H1 (cell line): ENCODE results near the gene KCNH1. TPM values are rescaled to one million over a fixed set of nuclear protein-coding genes. Genes with fewer than 3 reads are reported as not detected.

Experiments used
- CTCF ChIA-PET: fragments of 300-600 bp; sonication (Branson Sonifier 250); formaldehyde crosslinking; loops from one replicate; lab custom pipeline; 2021; ENCODE audit not compliant: partially characterized antibody; lab: Charles Lee
- POLR2A ChIA-PET: fragments of 300-600 bp; sonication (Branson Sonifier 250); formaldehyde crosslinking; loops from one replicate; lab custom pipeline; 2021; ENCODE audit warnings: inconsistent platforms; ENCODE audit not compliant: partially characterized antibody; lab: Charles Lee
- DNase-seq, 2 experiments: peaks; one replicate each; pipeline versions ENCODE4 v3.0.0 to v3.0.0-alpha.2; 2010 to 2022; ENCODE audit warnings: low spot score in 2 of 2, low read depth in 1 of 2, mixed read lengths in 1 of 2
- FAIRE-seq: peaks from 2 replicates; lab custom pipeline; 2011; peaks lifted over from hg19 to GRCh38; lab: Jason Lieb, UNC
- H2AFZ ChIP-seq: 2 replicates; pipeline ENCODE4 v1.8.1; 2012; ENCODE audit warnings: low read length, inconsistent platforms
- H2AK5ac ChIP-seq: 2 replicates; pipeline ENCODE4 v1.6.1; 2013; ENCODE audit warnings: low read depth, low read length
- H2BK120ac ChIP-seq: replicated peaks from 2 replicates; pipeline ENCODE3; 2013; ENCODE audit warnings: low read depth, low read length, inconsistent platforms
- H2BK12ac ChIP-seq: 2 replicates; pipeline ENCODE4 v1.6.1; 2013; ENCODE audit warnings: low read depth, low read length
- H2BK15ac ChIP-seq: 2 replicates; pipeline ENCODE4 v1.6.1; 2013; ENCODE audit warnings: low read length
- H2BK20ac ChIP-seq: 2 replicates; pipeline ENCODE4 v1.6.1; 2013; ENCODE audit warnings: low read length
- H2BK5ac ChIP-seq: 2 replicates; pipeline ENCODE4 v1.6.1; 2013; ENCODE audit warnings: low read depth, low read length
- H3K14ac ChIP-seq: 2 replicates; pipeline ENCODE4 v1.6.1; 2013; ENCODE audit warnings: inconsistent platforms; ENCODE audit not compliant: insufficient read length
- H3K18ac ChIP-seq: 2 replicates; pipeline ENCODE4 v1.6.1; 2013; ENCODE audit warnings: low read length; ENCODE audit errors: extremely low read depth
- H3K23ac ChIP-seq: 2 replicates; pipeline ENCODE4 v1.6.1; 2013; ENCODE audit warnings: inconsistent platforms; ENCODE audit not compliant: insufficient read length
- H3K23me2 ChIP-seq: 2 replicates; pipeline ENCODE4 v1.6.1; 2013; ENCODE audit warnings: low read depth, low read length
- H3K27ac ChIP-seq: 2 replicates; pipeline ENCODE4 v1.6.1; 2011; ENCODE audit warnings: low read depth, low read length, inconsistent platforms
- H3K27me3 ChIP-seq, 4 experiments: replicated peaks in 1 of 4; 1 replicate in 1 of 4; 2 replicates in 3 of 4; pipeline versions ENCODE4 v1.6.1 to v1.8.1; 2011 to 2013; ENCODE audit warnings: low read length in 3 of 4, mild to moderate bottlenecking in 3 of 4, inconsistent platforms in 2 of 4, mixed read lengths in 2 of 4, moderate library complexity in 1 of 4; ENCODE audit not compliant: control insufficient read depth in 3 of 4, insufficient read depth in 3 of 4; ENCODE audit errors: extremely low read depth in 1 of 4
- H3K36me3 ChIP-seq, 4 experiments: 2 replicates each; pipeline versions ENCODE4 v1.6.1 to v1.8.1; 2011 to 2013; ENCODE audit warnings: mild to moderate bottlenecking in 4 of 4, low read length in 3 of 4, moderate library complexity in 2 of 4, control low read depth in 1 of 4, inconsistent platforms in 1 of 4; ENCODE audit not compliant: insufficient read depth in 4 of 4, control insufficient read depth in 2 of 4
- H3K4ac ChIP-seq: replicated peaks from 2 replicates; pipeline ENCODE3; 2013; ENCODE audit warnings: low read length, low read depth, mixed read lengths, inconsistent platforms; ENCODE audit not compliant: insufficient read length
- H3K4me1 ChIP-seq, 4 experiments: replicated peaks in 1 of 4; 1 replicate in 1 of 4; 2 replicates in 3 of 4; pipeline versions ENCODE4 v1.6.1 to v1.8.1; 2011 to 2013; ENCODE audit warnings: low read length in 3 of 4, inconsistent platforms in 2 of 4, mixed read lengths in 1 of 4; ENCODE audit not compliant: insufficient read depth in 4 of 4, control insufficient read depth in 3 of 4
- H3K4me2 ChIP-seq, 2 experiments: 2 replicates each; pipeline versions ENCODE4 v1.6.1 to v1.8.1; 2011 to 2013; ENCODE audit warnings: low read depth in 2 of 2, low read length in 2 of 2, control low read depth in 1 of 2, inconsistent platforms in 1 of 2, mild to moderate bottlenecking in 1 of 2; ENCODE audit not compliant: insufficient read depth in 1 of 2
- H3K4me3 ChIP-seq, 4 experiments: fragments of 200-600, 300-600 bp in 1 of 4; sonication (generic), shearing (Covaris generic), sonication (Bioruptor Twin) in 1 of 4; 2 replicates each; pipeline versions ENCODE4 v1.5.1 to v1.8.1; 2011 to 2016; ENCODE audit warnings: low read length in 4 of 4, low read depth in 3 of 4, control low read depth in 2 of 4, inconsistent platforms in 2 of 4, mild to moderate bottlenecking in 2 of 4, mixed read lengths in 1 of 4, moderate library complexity in 1 of 4; ENCODE audit not compliant: insufficient read depth in 2 of 4; ENCODE audit errors: extremely low read depth in 1 of 4
- H3K56ac ChIP-seq: replicated peaks from 2 replicates; pipeline ENCODE3; 2013; ENCODE audit warnings: low read depth, mild to moderate bottlenecking, mixed read lengths, low read length, inconsistent platforms; ENCODE audit not compliant: insufficient read length
- H3K79me1 ChIP-seq: 2 replicates; pipeline ENCODE4 v1.6.1; 2013; ENCODE audit warnings: low read depth, low read length, control low read depth
- H3K79me2 ChIP-seq, 2 experiments: 2 replicates each; pipeline versions ENCODE4 v1.6.1 to v1.8.1; 2012 to 2013; ENCODE audit warnings: low read length in 2 of 2, mild to moderate bottlenecking in 2 of 2, inconsistent platforms in 1 of 2; ENCODE audit not compliant: insufficient read depth in 2 of 2, control insufficient read depth in 1 of 2
- H3K9ac ChIP-seq, 4 experiments: replicated peaks in 1 of 4; 1 replicate in 1 of 4; 2 replicates in 3 of 4; pipeline versions ENCODE4 v1.6.1 to v1.8.1; 2011 to 2013; ENCODE audit warnings: low read depth in 3 of 4, low read length in 3 of 4, control low read depth in 2 of 4, mild to moderate bottlenecking in 2 of 4, moderate library complexity in 2 of 4, inconsistent platforms in 1 of 4; ENCODE audit errors: extremely low read depth in 1 of 4
- H3K9me3 ChIP-seq, 2 experiments: 2 replicates each; pipeline versions ENCODE4 v1.6.1 to v1.8.1; 2012 to 2013; ENCODE audit warnings: mild to moderate bottlenecking in 2 of 2, moderate library complexity in 2 of 2, control low read depth in 1 of 2, inconsistent platforms in 1 of 2, low read depth in 1 of 2, low read length in 1 of 2, mixed read lengths in 1 of 2; ENCODE audit not compliant: insufficient read depth in 2 of 2
- H4K20me1 ChIP-seq, 2 experiments: replicated peaks in 1 of 2; 2 replicates each; pipeline versions ENCODE3 to v1.8.1; 2011 to 2013; ENCODE audit warnings: inconsistent platforms in 2 of 2, low read length in 2 of 2, mild to moderate bottlenecking in 1 of 2; ENCODE audit not compliant: insufficient read depth in 2 of 2, control insufficient read depth in 1 of 2
- H4K5ac ChIP-seq: 2 replicates; pipeline ENCODE4 v1.6.1; 2013; ENCODE audit warnings: low read length, low read depth, mixed read lengths, inconsistent platforms; ENCODE audit not compliant: insufficient read length
- H4K8ac ChIP-seq: 2 replicates; pipeline ENCODE4 v1.8.0; 2013; ENCODE audit warnings: mild to moderate bottlenecking, moderate library complexity, low read length, inconsistent platforms; ENCODE audit not compliant: insufficient read depth; ENCODE audit errors: extremely low read depth
- H4K91ac ChIP-seq: replicated peaks from 2 replicates; pipeline ENCODE3; 2013; ENCODE audit warnings: low read length, mixed read lengths, inconsistent platforms; ENCODE audit not compliant: insufficient read length
- BACH1 ChIP-seq: IDR thresholded peaks from 2 replicates; pipeline ENCODE4 v1.6.1; 2012; ENCODE audit warnings: low read length, improper control_type of control experiment
- BRCA1 ChIP-seq: IDR thresholded peaks from 2 replicates; pipeline ENCODE4 v1.6.1; 2012; ENCODE audit warnings: low read depth, low read length, improper control_type of control experiment
- KDM4A ChIP-seq: IDR thresholded peaks from one replicate; pipeline ENCODE4 v1.7.1; 2012; ENCODE audit warnings: low read depth, mild to moderate bottlenecking, moderate library complexity, low read length, inconsistent platforms; ENCODE audit not compliant: severe bottlenecking
- KDM5A ChIP-seq: fragments of 200-600 bp; IDR thresholded peaks from 2 replicates; pipeline ENCODE4 v1.7.1; 2012; ENCODE audit warnings: mild to moderate bottlenecking, low read length, inconsistent platforms, mixed read lengths
- POLR2A ChIP-seq, 2 experiments: IDR thresholded peaks; 1 replicate in 1 of 2; 2 replicates in 1 of 2; pipeline ENCODE4 v1.6.1; 2011; ENCODE audit warnings: low read depth in 2 of 2, low read length in 2 of 2, mild to moderate bottlenecking in 2 of 2; ENCODE audit errors: control extremely low read depth in 1 of 2
- RBBP5 ChIP-seq: IDR thresholded peaks from 2 replicates; pipeline ENCODE4 v1.7.1; 2012; ENCODE audit warnings: low read depth, mild to moderate bottlenecking, inconsistent platforms, low read length, moderate library complexity, borderline replicate concordance
- RNF2 ChIP-seq: fragments of 200-900, 300-1000 bp; sonication (generic); IDR thresholded peaks from 2 replicates; pipeline ENCODE4 v1.7.1; 2016; ENCODE audit warnings: borderline replicate concordance, low read depth, mild to moderate bottlenecking, antibody characterized with exemption, low read length; ENCODE audit not compliant: poor library complexity, severe bottlenecking; ENCODE audit errors: missing control alignments
- SAP30 ChIP-seq: fragments of 300-600 bp; sonication (generic); IDR thresholded peaks from 2 replicates; pipeline ENCODE4 v1.7.1; 2012; ENCODE audit warnings: low read length, moderate library complexity, mild to moderate bottlenecking, inconsistent platforms; ENCODE audit not compliant: insufficient read depth, insufficient replicate concordance
- SIRT6 ChIP-seq: IDR thresholded peaks from one replicate; pipeline ENCODE4 v1.7.1; 2012; ENCODE audit warnings: low read length, inconsistent platforms
- SRF ChIP-seq: IDR thresholded peaks from 2 replicates; pipeline ENCODE4 v1.6.1; 2011; ENCODE audit warnings: mild to moderate bottlenecking, low read depth, low read length, moderate library complexity
- SUZ12 ChIP-seq: fragments of 200-600 bp; sonication (generic); IDR thresholded peaks from 2 replicates; pipeline ENCODE4 v1.6.1; 2012; ENCODE audit warnings: mild to moderate bottlenecking, inconsistent platforms, low read length, moderate library complexity, mixed read lengths
- TAF1 ChIP-seq: IDR thresholded peaks from 2 replicates; pipeline ENCODE4 v1.6.1; 2011; ENCODE audit warnings: mild to moderate bottlenecking, low read depth, low read length
- USF2 ChIP-seq: IDR thresholded peaks from 2 replicates; pipeline ENCODE4 v1.6.1; 2011; ENCODE audit warnings: low read length, improper control_type of control experiment
- ZNF274 ChIP-seq: IDR thresholded peaks from 2 replicates; pipeline ENCODE4 v1.7.0; 2012; ENCODE audit warnings: low read length, borderline replicate concordance; ENCODE audit errors: extremely low read depth
- WGBS, 2 experiments: shearing (Covaris generic) in 1 of 2; methylation state at CpG; one replicate each; pipeline versions ENCODE4 v1.1.6 to v1.1.7; 2013 to 2015; ENCODE audit warnings: low lambda C conversion rate in 2 of 2, mixed read lengths in 2 of 2, inconsistent platforms in 1 of 2, low coverage in 1 of 2, missing lambda C conversion rate in 1 of 2; ENCODE audit not compliant: insufficient replicate concordance in 2 of 2, insufficient coverage in 1 of 2, insufficient read length in 1 of 2; ENCODE audit errors: extremely low coverage in 1 of 2, missing lambda C conversion rate in 1 of 2; 5-methylcytosine and 5-hydroxymethylcytosine counted together
- polyA plus RNA-seq, 7 experiments: library from polyadenylated mRNA; depleted of rRNA in 3 of 7; stranded (reverse) in 5 of 7; unstranded in 2 of 7; fragments of >200 nt in 5 of 7; fragments of 200-250 nt in 2 of 7; gene quantifications; 1 replicate in 5 of 7; 2 replicates in 1 of 7; 4 replicates in 1 of 7; pipeline versions ENCODE4 v1.2.1 to v1.2.3, GENCODE V29; 2011 to 2013; ENCODE audit warnings: missing spikeins in 2 of 7, mixed read lengths in 2 of 7
- total RNA-seq: library from RNA; stranded (reverse); fragmentation: NEBNext Ultra II Directional; extraction: Animal tissue kit (Norgen Biotek cat#: 25700); gene quantifications from 2 replicates; pipeline ENCODE4 v1.2.1, GENCODE V29; 2021

Gene KCNH1
- total and polyA plus RNA-seq, 2 of the 8 experiments (the other 6 are each of a cell fraction or from before 2014, with no cell fraction given) = 0.27 to 0.34 TPM

- H3K14ac ChIP-seq = no peak overlapping the region
- H3K18ac ChIP-seq = no peak overlapping the region
- WGBS, 2 experiments = 91% methylated on average over 2 of the region's 2 CpGs; no CpG with 5 or more reads in 1 of the 2 experiments
- H2BK120ac ChIP-seq = no peak overlapping the region
- H3K27ac ChIP-seq = no peak overlapping the region
- H3K36me3 ChIP-seq = no peaks in the 10 kb centered on the region
- H2BK15ac ChIP-seq = no peak overlapping the region
- no peaks in the 10 kb centered on the region for H3K79me1 ChIP-seq
- H3K4me2 ChIP-seq = no peak overlapping the region
- H2BK12ac ChIP-seq = no peak overlapping the region
- no peaks in the 10 kb centered on the region for H3K27me3 ChIP-seq
- no peak overlapping the region for H4K5ac ChIP-seq
- H3K56ac ChIP-seq = no peak overlapping the region
- H3K23me2 ChIP-seq = no peaks in the 10 kb centered on the region
- H2AFZ ChIP-seq = no peak overlapping the region
- FAIRE-seq (no peak), DNase-seq (no peak)
- ChIA-PET POLR2A (no interaction called here), CTCF (no interaction called here)
- no peak overlapping the region for H2AK5ac ChIP-seq
- no peaks in the 10 kb centered on the region for H3K79me2 ChIP-seq
- no peak overlapping the region for H3K23ac ChIP-seq
- no peaks in the 10 kb centered on the region for H4K20me1 ChIP-seq
- H3K4me3 ChIP-seq = no peak overlapping the region
- no peak overlapping the region for H2BK20ac ChIP-seq
- no peak overlapping the region for H3K4ac ChIP-seq
- no peaks in the 10 kb centered on the region for H3K4me1 ChIP-seq
- no peak overlapping the region for H3K9ac ChIP-seq
- no peak overlapping the region for H4K8ac ChIP-seq
- H2BK5ac ChIP-seq = no peak overlapping the region
- H4K91ac ChIP-seq = no peak overlapping the region
- H3K9me3 ChIP-seq = peaks cover 0 to 5% of the 10 kb centered on the region in 2 experiments; a peak in 1 of 4 replicates
- TF ChIP-seq KDM4A (no peak), KDM5A (no peak), TAF1 (no peak), SAP30 (no peak), RNF2 (no peak), SIRT6 (no peak), BRCA1 (no peak), SUZ12 (no peak), USF2 (no peak), RBBP5 (no peak), SRF (no peak), POLR2A (IDR thresholded peaks at IDR 0.05; ENCODE audit: control extremely low read depth in 1 of 2, low read depth in 2 of 2, low read length in 2 of 2) (no peak), BACH1 (no peak), ZNF274 (no peak)
These were observed 96.9 kb downstream of the KCNH1 start for GRCh38 chr1:211037095-211037494.
